ENCODE results near the gene ARHGAP6. TPM values are rescaled to one million over a fixed set of nuclear protein-coding genes. Genes with fewer than 3 reads are reported as not detected.

Gene ARHGAP6
- total and polyA plus RNA-seq, 9 of the 15 experiments (the other 6 are each of a cell fraction or from before 2014, with no cell fraction given) = 12.5 to 63.6 (median 41.8) TPM

- TF ChIP-seq CUX1 (CRISPR knock-in tag; IDR thresholded peaks at IDR 0.05) (no peak), EGR1 (conservative IDR thresholded peaks at IDR 0.05) (peak; percentile 100), KAT7 (CRISPR knock-in tag; IDR thresholded peaks at IDR 0.05; ENCODE audit: borderline replicate concordance) (no peak), GABPB1 (CRISPR knock-in tag; IDR thresholded peaks at IDR 0.05) (no peak; the same call in 1 of the 2 replicates), CGGBP1 (CRISPR knock-in tag; IDR thresholded peaks at IDR 0.05) (no peak), RBM14 (IDR thresholded peaks at IDR 0.05; ENCODE audit: borderline replicate concordance, insufficient read depth, low read depth, low read length) (no peak), SREBF2 (CRISPR knock-in tag; IDR thresholded peaks at IDR 0.05) (no peak), SPI1 (IDR thresholded peaks at IDR 0.05; ENCODE audit: borderline replicate concordance, low read depth, low read length) (peak; percentile 70; the same call in 1 of the 2 replicates), TCF7 (IDR thresholded peaks at IDR 0.05; ENCODE audit: borderline replicate concordance) (no peak), HINFP (tag; conservative IDR thresholded peaks at IDR 0.05; ENCODE audit: low read depth) (no peak), SRSF7 (optimal IDR thresholded peaks at IDR 0.05; ENCODE audit: low read depth, low read length) (no peak), GABPB2 (CRISPR knock-in tag; conservative IDR thresholded peaks at IDR 0.05) (no peak), SMARCC2 (IDR thresholded peaks at IDR 0.05; ENCODE audit: low read depth) (peak; percentile 56), GATAD2A (IDR thresholded peaks at IDR 0.05) (peak; percentile 65), MXD1 (CRISPR knock-in tag; IDR thresholded peaks at IDR 0.05; ENCODE audit: borderline replicate concordance, poor library complexity, severe bottlenecking) (no peak), L3MBTL2 (IDR thresholded peaks at IDR 0.05) (0 out of 2 replicates have a peak, but pooled peaks have one; percentile 37), FOXK1 (CRISPR knock-in tag; IDR thresholded peaks at IDR 0.05; ENCODE audit: borderline replicate concordance) (no peak), ZNF175 (CRISPR knock-in tag; IDR thresholded peaks at IDR 0.05; ENCODE audit: low read depth) (peak; percentile 72; the same call in 1 of the 2 replicates), KAT8 (IDR thresholded peaks at IDR 0.05; ENCODE audit: low read depth) (no peak)
Measured at GRCh38 chrX:11341274-11342201, 324.2 kb downstream of the ARHGAP6 start (continued).
